Renal pelvis (tissue), 12 donors: ENCODE results near the gene PRR35. TPM values are rescaled to one million over a fixed set of nuclear protein-coding genes. Genes with fewer than 3 reads are reported as not detected.

Experiments
- DNase-seq: peaks from one replicate; pipeline ENCODE4 v3.0.0-alpha.2; 2013
- long read RNA-seq, 16 experiments: transcript quantifications; one replicate each; lab custom pipeline, GENCODE V29; 2026
- polyA plus RNA-seq, 3 donors: library from polyadenylated mRNA; unstranded; fragments of 120-200 nt; gene quantifications; one replicate each; pipeline ENCODE4 v1.2.1, GENCODE V29; 2013; ENCODE audit not compliant: insufficient read length in 3 of 3

Gene PRR35
- polyA plus RNA-seq = 10 to 100 TPM; 16.0 to 17.8 (median 16.5) TPM
- long read RNA-seq, donor 1, transcript PRR35-201 (3 exons, 2,216 nt) = major isoform, 5 of 5 reads
- long read RNA-seq, donor 1, partial matches to known transcripts = 0 of 5 reads
- long read RNA-seq, donor 1, other reads (novel, unspliced or antisense) = 0 of 5 reads
- long read RNA-seq, donor 2, partial matches to known transcripts = 0 of 4 reads
- long read RNA-seq, donor 2, other reads (novel, unspliced or antisense) = 0 of 4 reads
- long read RNA-seq, donor 3, partial matches to known transcripts = 9 of 10 reads
- long read RNA-seq, donor 3, other reads (novel, unspliced or antisense) = 0 of 10 reads
- long read RNA-seq, donor 4 = 0 reads
- long read RNA-seq, donor 5, partial matches to known transcripts = 0 of 2 reads
- long read RNA-seq, donor 5, other reads (novel, unspliced or antisense) = 0 of 2 reads
- long read RNA-seq, donor 6, partial matches to known transcripts = 10 of 11 reads
- long read RNA-seq, donor 6, other reads (novel, unspliced or antisense) = 0 of 11 reads
- long read RNA-seq, donor 7, partial matches to known transcripts = 0 of 1 reads
- long read RNA-seq, donor 7, other reads (novel, unspliced or antisense) = 0 of 1 reads
- long read RNA-seq, donor 8 = 0 reads
- long read RNA-seq, donor 9, partial matches to known transcripts = 5 of 13 reads
- long read RNA-seq, donor 9, other reads (novel, unspliced or antisense) = 5 of 13 reads
- long read RNA-seq, donor 10 = 0 reads
- long read RNA-seq, donor 11 = 0 reads
- long read RNA-seq, donor 12, partial matches to known transcripts = 5 of 15 reads
- long read RNA-seq, donor 12, other reads (novel, unspliced or antisense) = 6 of 15 reads
- long read RNA-seq, donor 13 = 0 reads
- long read RNA-seq, donor 14 = 0 reads
- long read RNA-seq, donor 15 = 0 reads
- long read RNA-seq, donor 16, partial matches to known transcripts = 6 of 8 reads
- long read RNA-seq, donor 16, other reads (novel, unspliced or antisense) = 0 of 8 reads

GRCh38 chr16:560204-560700 lies at the start of gene PRR35:
Gene PRR35 (plus strand): TSS chr16:560394. CDS start chr16:563295, 2,901 bp downstream.
- no peak for DNase-seq

GRCh38 chr16:512802-513201 lies 47.4 kb upstream of the PRR35 start:
- DNase-seq = no peak

- no peak for DNase-seq
Observed at GRCh38 chr16:513950-514349, 46.2 kb upstream of the PRR35 start.

GRCh38 chr16:515175-515938 lies 44.8 kb upstream of the PRR35 start:
- DNase-seq = no peak

- no peak for DNase-seq
Observed at GRCh38 chr16:515939-516226, 44.3 kb upstream of the PRR35 start.

- DNase-seq = no peak
Observed at GRCh38 chr16:516301-516700, 43.9 kb upstream of the PRR35 start.

- no peak for DNase-seq
Observed at GRCh38 chr16:518858-519257, 41.3 kb upstream of the PRR35 start.

GRCh38 chr16:519425-519824 lies 40.8 kb upstream of the PRR35 start:
- no peak for DNase-seq

- no peak for DNase-seq
Observed at GRCh38 chr16:519841-520687, 40.1 kb upstream of the PRR35 start.

GRCh38 chr16:520847-521246 lies 39.3 kb upstream of the PRR35 start:
- DNase-seq = no peak

GRCh38 chr16:521381-522210 lies 38.6 kb upstream of the PRR35 start:
- DNase-seq = no peak

GRCh38 chr16:522320-523096 lies 37.7 kb upstream of the PRR35 start:
- DNase-seq = no peak

- no peak for DNase-seq
Observed at GRCh38 chr16:523097-523741, 37.0 kb upstream of the PRR35 start.

GRCh38 chr16:524274-525040 lies 35.7 kb upstream of the PRR35 start:
- DNase-seq = no peak

GRCh38 chr16:525123-525519 lies 35.1 kb upstream of the PRR35 start:
- no peak for DNase-seq

- DNase-seq = no peak
Observed at GRCh38 chr16:525520-526180, 34.5 kb upstream of the PRR35 start.
